HCT116 (cell line): ENCODE results near the gene CUZD1.
"Not testable (repeated sequence)": the region's sequence is repeated elsewhere in the genome, so short reads cannot be mapped to it uniquely, and the experiment has no call there.

Experiments
- EGR1 ChIP-seq: IDR thresholded peaks from 2 replicates; pipeline ENCODE4 v1.6.1; 2012; ENCODE audit warnings: low read depth
- EZH2phosphoT487 ChIP-seq: fragments of 200-600 bp; IDR thresholded peaks from 2 replicates; pipeline ENCODE4 v1.6.1; 2018; ENCODE audit warnings: antibody characterized with exemption, borderline replicate concordance
- JUND ChIP-seq: IDR thresholded peaks from 2 replicates; pipeline ENCODE4 v1.6.1; 2012
- POLR2A ChIP-seq: IDR thresholded peaks from 2 replicates; pipeline ENCODE4 v1.7.0; 2011; ENCODE audit warnings: borderline replicate concordance; ENCODE audit not compliant: insufficient read depth, insufficient read length; ENCODE audit errors: extremely low read depth
- SIN3A ChIP-seq: IDR thresholded peaks from 2 replicates; pipeline ENCODE4 v1.6.1; 2012; ENCODE audit warnings: low read depth
- ZNF274 ChIP-seq: fragments of 200-500 bp; sonication (Bioruptor generic); IDR thresholded peaks from 2 replicates; pipeline ENCODE4 v1.6.1; 2014; ENCODE audit warnings: mild to moderate bottlenecking, low read depth, low read length, inconsistent platforms
- TF ChIP-seq, protein P1 (sequence below), 3 experiments: fragments of 200-600 bp in 1 of 3; sonication (generic) in 1 of 3; IDR thresholded peaks in 2 of 3; conservative IDR thresholded peaks in 1 of 3; 2 replicates each; pipeline ENCODE4 v1.5.1; 2012 to 2017; ENCODE audit warnings: low read depth in 2 of 3, low read length in 2 of 3, antibody characterized with exemption in 1 of 3, borderline replicate concordance in 1 of 3, control low read depth in 1 of 3, mild to moderate bottlenecking in 1 of 3, mixed read lengths in 1 of 3, mixed run types in 1 of 3, moderate library complexity in 1 of 3; ENCODE audit not compliant: insufficient read depth in 1 of 3
- TF ChIP-seq, protein P2 (sequence below): IDR thresholded peaks from 2 replicates; pipeline ENCODE4 v1.6.1; 2012

DNA sequence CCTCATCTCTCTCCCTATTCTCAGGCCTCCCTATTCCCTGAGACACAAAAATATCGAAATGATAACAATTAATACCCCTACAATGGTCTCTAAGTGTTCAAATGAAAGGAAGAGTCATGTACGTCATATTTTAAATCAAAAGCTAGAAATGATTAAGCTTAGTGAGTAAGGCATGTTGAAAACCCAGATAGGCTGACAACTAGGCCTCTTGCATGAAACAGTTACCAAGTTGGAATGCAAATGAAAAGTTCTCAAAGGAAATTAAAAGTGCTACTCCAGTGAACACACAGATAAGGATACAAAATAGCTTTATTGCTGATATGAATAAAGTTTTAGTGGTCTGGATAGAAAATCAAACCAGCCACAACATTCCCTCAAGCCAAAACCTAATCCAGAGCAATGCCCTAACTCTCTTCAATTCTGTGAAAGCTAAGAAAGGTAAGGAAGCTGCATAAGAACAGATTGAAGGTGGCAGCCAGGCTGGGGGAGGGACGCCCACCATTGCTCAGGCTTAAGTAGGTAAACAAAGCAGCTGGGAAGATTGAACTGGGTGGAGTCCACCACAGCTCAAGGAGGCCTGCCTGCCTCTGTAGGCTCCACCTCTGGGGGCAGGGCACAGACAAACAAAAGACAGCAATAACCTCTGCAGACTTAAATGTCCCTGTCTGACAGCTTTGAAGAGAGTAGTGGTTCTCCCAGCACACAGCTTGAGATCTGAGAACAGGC, 21.3 kb upstream of the CUZD1 start:
- TF ChIP-seq, protein P1, sequence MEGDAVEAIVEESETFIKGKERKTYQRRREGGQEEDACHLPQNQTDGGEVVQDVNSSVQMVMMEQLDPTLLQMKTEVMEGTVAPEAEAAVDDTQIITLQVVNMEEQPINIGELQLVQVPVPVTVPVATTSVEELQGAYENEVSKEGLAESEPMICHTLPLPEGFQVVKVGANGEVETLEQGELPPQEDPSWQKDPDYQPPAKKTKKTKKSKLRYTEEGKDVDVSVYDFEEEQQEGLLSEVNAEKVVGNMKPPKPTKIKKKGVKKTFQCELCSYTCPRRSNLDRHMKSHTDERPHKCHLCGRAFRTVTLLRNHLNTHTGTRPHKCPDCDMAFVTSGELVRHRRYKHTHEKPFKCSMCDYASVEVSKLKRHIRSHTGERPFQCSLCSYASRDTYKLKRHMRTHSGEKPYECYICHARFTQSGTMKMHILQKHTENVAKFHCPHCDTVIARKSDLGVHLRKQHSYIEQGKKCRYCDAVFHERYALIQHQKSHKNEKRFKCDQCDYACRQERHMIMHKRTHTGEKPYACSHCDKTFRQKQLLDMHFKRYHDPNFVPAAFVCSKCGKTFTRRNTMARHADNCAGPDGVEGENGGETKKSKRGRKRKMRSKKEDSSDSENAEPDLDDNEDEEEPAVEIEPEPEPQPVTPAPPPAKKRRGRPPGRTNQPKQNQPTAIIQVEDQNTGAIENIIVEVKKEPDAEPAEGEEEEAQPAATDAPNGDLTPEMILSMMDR (IDR thresholded peaks at IDR 0.05 in 2 of 3, conservative IDR thresholded peaks at IDR 0.05 in 1 of 3; ENCODE audit: borderline replicate concordance in 1 of 3, insufficient read depth in 1 of 3, low read depth in 2 of 3, low read length in 2 of 3) = not testable (repeated sequence)
- TF ChIP-seq, protein P2, sequence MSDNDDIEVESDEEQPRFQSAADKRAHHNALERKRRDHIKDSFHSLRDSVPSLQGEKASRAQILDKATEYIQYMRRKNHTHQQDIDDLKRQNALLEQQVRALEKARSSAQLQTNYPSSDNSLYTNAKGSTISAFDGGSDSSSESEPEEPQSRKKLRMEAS = not testable (repeated sequence)
- TF ChIP-seq EGR1, SIN3A, JUND, ZNF274, POLR2A, EZH2phosphoT487: not testable (repeated sequence)
